ENCODE results near the gene ACTA2. TPM values are rescaled to one million over a fixed set of nuclear protein-coding genes. Genes with fewer than 3 reads are reported as not detected.
"Not testable (repeated sequence)": the region's sequence is repeated elsewhere in the genome, so short reads cannot be mapped to it uniquely, and the experiment has no call there.

ACTA2 gene
- total and polyA plus RNA-seq, 9 donors = 209 to 308 (median 267) TPM

DNA sequence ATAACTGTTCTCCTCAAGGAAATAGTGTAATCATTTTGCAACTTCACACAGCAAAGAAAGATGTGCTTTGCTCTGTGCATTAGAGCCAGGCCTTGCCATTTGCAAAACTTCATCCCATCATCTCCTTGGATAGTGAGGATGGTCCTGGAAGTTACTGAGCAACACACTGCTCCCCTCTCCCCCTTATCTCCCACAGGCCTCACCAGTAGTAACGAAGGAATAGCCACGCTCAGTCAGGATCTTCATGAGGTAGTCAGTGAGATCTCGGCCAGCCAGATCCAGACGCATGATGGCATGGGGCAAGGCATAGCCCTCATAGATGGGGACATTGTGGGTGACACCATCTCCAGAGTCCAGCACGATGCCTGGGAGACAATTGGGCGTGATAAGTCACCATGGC lies 11.5 kb downstream of the ACTA2 start:
- Histone ChIP-seq H3K9me3 (replicated peaks; ENCODE audit: control insufficient read depth, low read depth, low read length) (no peaks in the 10 kb centered on the region), H3K36me3 (ENCODE audit: control insufficient read depth, insufficient read depth, low read length) (peaks cover 60% of the 10 kb centered on the region), H3K4me3 (ENCODE audit: low read length) (no peak overlapping the region), H3K27me3 (ENCODE audit: control insufficient read depth, insufficient read depth, low read length) (no peaks in the 10 kb centered on the region), H3K4me1 (ENCODE audit: control insufficient read depth, insufficient read depth, low read length) (no peaks in the 10 kb centered on the region), H3K27ac (ENCODE audit: low read length) (no peak overlapping the region)
- no peak for DNase-seq
- 99% methylated on average over 6 of the region's 6 CpGs for WGBS (ENCODE audit: insufficient coverage)

GRCh38 chr10:88938938-88939337 lies 13.6 kb downstream of the ACTA2 start:
- no peak overlapping the region for H3K27ac ChIP-seq (ENCODE audit: low read length)
- peaks cover 52% of the 10 kb centered on the region for H3K36me3 ChIP-seq (ENCODE audit: control insufficient read depth, insufficient read depth, low read length)
- no CpG with 5 or more reads among the region's 2 CpGs for WGBS (ENCODE audit: insufficient coverage)

GRCh38 chr10:88938039-88938438 lies 14.5 kb downstream of the ACTA2 start:
- Histone ChIP-seq H3K36me3 (ENCODE audit: control insufficient read depth, insufficient read depth, low read length) (peaks cover 47% of the 10 kb centered on the region), H3K4me3 (ENCODE audit: low read length) (no peak overlapping the region), H3K9me3 (replicated peaks; ENCODE audit: control insufficient read depth, low read depth, low read length) (no peaks in the 10 kb centered on the region), H3K4me1 (ENCODE audit: control insufficient read depth, insufficient read depth, low read length) (peaks cover 9% of the 10 kb centered on the region), H3K27me3 (ENCODE audit: control insufficient read depth, insufficient read depth, low read length) (no peaks in the 10 kb centered on the region), H3K27ac (ENCODE audit: low read length) (no peak overlapping the region)
- 100% methylated on average over 1 of the region's 3 CpGs for WGBS (ENCODE audit: insufficient coverage)
- no peak for DNase-seq

More at GRCh38 chr10:88938938-88939337, 13.6 kb downstream of the ACTA2 start:
- H3K4me3 ChIP-seq (ENCODE audit: low read length) = no peak overlapping the region
- peaks cover 9% of the 10 kb centered on the region for H3K4me1 ChIP-seq (ENCODE audit: control insufficient read depth, insufficient read depth, low read length)
- DNase-seq = no peak
- no peaks in the 10 kb centered on the region for H3K27me3 ChIP-seq (ENCODE audit: control insufficient read depth, insufficient read depth, low read length)
- no peaks in the 10 kb centered on the region for H3K9me3 ChIP-seq (replicated peaks; ENCODE audit: control insufficient read depth, low read depth, low read length)

DNA sequence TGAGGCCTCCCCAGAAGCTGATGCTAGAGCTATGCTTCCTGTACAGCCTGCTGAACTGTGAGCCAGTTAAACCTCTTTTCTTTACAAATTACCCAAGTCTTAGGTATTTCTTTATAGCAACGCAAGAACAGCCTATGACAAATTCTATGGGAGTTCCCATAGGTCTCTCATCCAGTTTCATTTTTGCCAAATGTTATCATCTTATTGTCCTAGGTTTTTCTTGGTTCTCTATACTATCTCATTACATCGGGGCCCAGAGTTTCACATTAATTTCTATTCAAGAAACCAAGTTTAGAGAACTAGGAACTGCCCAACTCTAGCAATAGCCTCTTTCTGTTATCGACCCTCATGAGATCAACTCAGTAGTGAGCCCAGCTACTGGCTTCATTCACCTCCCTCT lies 15.9 kb downstream of the ACTA2 start:
- H3K27ac ChIP-seq (ENCODE audit: low read length) = no peak overlapping the region
- peaks cover 11% of the 10 kb centered on the region for H3K4me1 ChIP-seq (ENCODE audit: control insufficient read depth, insufficient read depth, low read length)
- H3K36me3 ChIP-seq (ENCODE audit: control insufficient read depth, insufficient read depth, low read length) = peaks cover 38% of the 10 kb centered on the region
- no peak overlapping the region for H3K4me3 ChIP-seq (ENCODE audit: low read length)
- WGBS (ENCODE audit: insufficient coverage) = 90% methylated on average over 1 of the region's 3 CpGs
- no peaks in the 10 kb centered on the region for H3K9me3 ChIP-seq (replicated peaks; ENCODE audit: control insufficient read depth, low read depth, low read length)
- H3K27me3 ChIP-seq (ENCODE audit: control insufficient read depth, insufficient read depth, low read length) = no peaks in the 10 kb centered on the region
- no peak for DNase-seq

DNA sequence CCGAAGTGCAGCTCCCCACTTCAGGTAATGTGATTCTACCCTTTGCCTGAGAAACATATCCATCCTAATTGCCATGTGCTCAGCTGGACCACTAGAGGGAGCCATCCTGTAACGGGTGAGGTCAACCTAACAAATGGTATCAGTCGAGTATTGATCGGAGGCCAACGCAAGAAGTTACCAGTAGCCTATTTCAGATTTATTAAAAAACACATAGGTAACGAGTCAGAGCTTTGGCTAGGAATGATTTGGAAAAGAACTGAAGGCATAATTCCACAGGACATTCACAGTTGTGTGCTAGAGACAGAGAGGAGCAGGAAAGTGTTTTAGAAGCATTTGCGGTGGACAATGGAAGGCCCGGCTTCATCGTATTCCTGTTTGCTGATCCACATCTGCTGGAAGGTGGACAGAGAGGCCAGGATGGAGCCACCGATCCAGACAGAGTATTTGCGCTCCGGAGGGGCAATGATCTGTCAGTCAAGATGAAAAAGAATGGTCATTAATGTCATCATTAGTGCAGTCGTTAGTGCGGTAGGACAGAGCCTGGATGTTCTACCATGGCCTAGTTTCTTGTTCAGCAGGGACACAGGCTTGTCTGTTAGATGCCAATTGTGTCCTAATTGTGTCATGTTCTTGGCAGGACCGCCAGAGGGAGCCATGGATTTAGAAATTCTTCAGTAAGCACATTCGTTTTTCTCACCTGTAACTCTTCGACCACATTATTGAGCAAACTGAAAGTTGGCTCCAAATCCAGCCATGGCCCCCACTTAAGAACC lies 17.5 kb downstream of the ACTA2 start:
- peak overlapping the region; percentile 2 for H3K27ac ChIP-seq (ENCODE audit: low read length)
- peaks cover 11% of the 10 kb centered on the region for H3K4me1 ChIP-seq (ENCODE audit: control insufficient read depth, insufficient read depth, low read length)
- H3K9me3 ChIP-seq (replicated peaks; ENCODE audit: control insufficient read depth, low read depth, low read length) = no peaks in the 10 kb centered on the region
- peak; percentile 92 for DNase-seq
- 64% methylated on average over 10 of the region's 17 CpGs for WGBS (ENCODE audit: insufficient coverage)
- H3K4me3 ChIP-seq (ENCODE audit: low read length) = no peak overlapping the region
- no peaks in the 10 kb centered on the region for H3K27me3 ChIP-seq (ENCODE audit: control insufficient read depth, insufficient read depth, low read length)
- H3K36me3 ChIP-seq (ENCODE audit: control insufficient read depth, insufficient read depth, low read length) = peaks cover 28% of the 10 kb centered on the region

- DNase-seq = no peak
- H3K27me3 ChIP-seq (ENCODE audit: control insufficient read depth, insufficient read depth, low read length) = no peaks in the 10 kb centered on the region
These were observed 19.0 kb downstream of the ACTA2 start for GRCh38 chr10:88933564-88933963.

DNA sequence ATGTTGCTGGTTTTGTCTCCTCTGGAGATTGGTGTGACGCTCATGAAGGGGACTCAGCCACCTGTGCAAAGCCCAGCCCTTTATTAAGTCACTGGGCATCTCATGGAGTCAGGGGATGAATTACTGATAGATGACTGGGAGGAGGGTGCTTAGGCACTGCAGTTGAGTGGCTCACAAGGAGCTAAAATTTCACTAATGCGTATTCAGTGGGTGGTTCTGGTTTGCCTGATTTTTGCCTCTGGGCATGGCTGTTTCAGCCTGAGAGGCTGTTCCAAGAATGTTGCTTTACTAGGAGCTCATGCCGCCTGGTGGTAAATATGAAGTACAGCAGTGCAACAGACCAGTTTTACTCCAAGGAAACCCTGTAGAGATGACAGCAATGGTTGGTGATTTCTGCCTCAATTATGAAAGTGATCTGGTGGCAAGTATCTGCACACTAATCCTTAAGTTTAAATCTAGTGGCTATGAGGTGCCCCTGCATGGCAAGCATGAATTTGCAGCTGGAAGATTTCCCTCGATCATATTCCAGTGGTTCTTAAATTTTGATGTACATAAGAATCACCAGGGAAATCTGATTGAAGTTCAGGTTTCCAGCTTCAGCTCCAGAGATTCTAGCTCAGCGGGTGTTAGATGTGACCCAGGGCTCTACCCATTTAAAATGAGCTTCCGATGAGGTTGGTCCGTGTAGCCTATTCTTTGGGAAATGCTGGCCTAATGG lies 19.9 kb downstream of the ACTA2 start:
- H3K27ac ChIP-seq (ENCODE audit: low read length) = no peak overlapping the region
- DNase-seq = peak; percentile 89
- H3K36me3 ChIP-seq (ENCODE audit: control insufficient read depth, insufficient read depth, low read length) = peaks cover 9% of the 10 kb centered on the region
- no peak overlapping the region for H3K4me3 ChIP-seq (ENCODE audit: low read length)
- H3K9me3 ChIP-seq (replicated peaks; ENCODE audit: control insufficient read depth, low read depth, low read length) = no peaks in the 10 kb centered on the region
- no peaks in the 10 kb centered on the region for H3K27me3 ChIP-seq (ENCODE audit: control insufficient read depth, insufficient read depth, low read length)
- WGBS (ENCODE audit: insufficient coverage) = 40% methylated on average over 6 of the region's 7 CpGs
- peaks cover 11% of the 10 kb centered on the region for H3K4me1 ChIP-seq (ENCODE audit: control insufficient read depth, insufficient read depth, low read length)

More at GRCh38 chr10:88933564-88933963, 19.0 kb downstream of the ACTA2 start:
- no peak overlapping the region for H3K27ac ChIP-seq (ENCODE audit: low read length)
- peaks cover 11% of the 10 kb centered on the region for H3K4me1 ChIP-seq (ENCODE audit: control insufficient read depth, insufficient read depth, low read length)
- WGBS (ENCODE audit: insufficient coverage) = no CpG with 5 or more reads among the region's 2 CpGs
- no peak overlapping the region for H3K4me3 ChIP-seq (ENCODE audit: low read length)
- no peaks in the 10 kb centered on the region for H3K9me3 ChIP-seq (replicated peaks; ENCODE audit: control insufficient read depth, low read depth, low read length)
- peaks cover 17% of the 10 kb centered on the region for H3K36me3 ChIP-seq (ENCODE audit: control insufficient read depth, insufficient read depth, low read length)

- not testable (repeated sequence) for H3K36me3 ChIP-seq (ENCODE audit: control insufficient read depth, insufficient read depth, low read length); DNase-seq; H3K4me3 ChIP-seq (ENCODE audit: low read length); H3K27me3 ChIP-seq (ENCODE audit: control insufficient read depth, insufficient read depth, low read length); H3K9me3 ChIP-seq (replicated peaks; ENCODE audit: control insufficient read depth, low read depth, low read length); H3K27ac ChIP-seq (ENCODE audit: low read length)
- peaks cover 16% of the 10 kb centered on the region for H3K4me1 ChIP-seq (ENCODE audit: control insufficient read depth, insufficient read depth, low read length)
- 80% methylated on average over 1 of the region's 5 CpGs for WGBS (ENCODE audit: insufficient coverage)
These were observed 20.5 kb downstream of the ACTA2 start for GRCh38 chr10:88932029-88932428.

DNA sequence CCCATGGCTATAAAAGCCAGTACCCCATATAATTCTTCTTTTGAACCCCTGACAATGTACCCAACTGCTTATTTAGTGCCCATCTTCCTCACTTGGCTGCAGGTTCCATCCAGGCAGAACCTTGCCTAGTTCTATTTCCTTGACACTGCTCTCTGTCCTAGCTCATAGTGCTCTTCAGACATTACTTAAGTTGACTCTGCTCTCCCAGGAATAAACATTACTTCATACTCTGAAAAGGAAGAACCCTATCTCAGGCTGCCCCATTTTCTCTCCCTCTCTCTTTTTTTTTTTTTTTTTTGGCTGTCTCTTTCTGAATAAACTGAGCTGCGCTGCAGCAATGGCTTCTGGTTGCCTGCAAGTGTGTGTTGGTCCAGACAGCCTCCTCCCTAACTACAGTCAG lies 21.0 kb downstream of the ACTA2 start:
- no peak overlapping the region for H3K27ac ChIP-seq (ENCODE audit: low read length)
- H3K27me3 ChIP-seq (ENCODE audit: control insufficient read depth, insufficient read depth, low read length) = no peaks in the 10 kb centered on the region
- no peak overlapping the region for H3K4me3 ChIP-seq (ENCODE audit: low read length)
- H3K9me3 ChIP-seq (replicated peaks; ENCODE audit: control insufficient read depth, low read depth, low read length) = no peaks in the 10 kb centered on the region
- peaks cover 16% of the 10 kb centered on the region for H3K4me1 ChIP-seq (ENCODE audit: control insufficient read depth, insufficient read depth, low read length)
- H3K36me3 ChIP-seq (ENCODE audit: control insufficient read depth, insufficient read depth, low read length) = peaks cover 6% of the 10 kb centered on the region
- no CpG with 5 or more reads among the region's 1 CpG for WGBS (ENCODE audit: insufficient coverage)
- no peak for DNase-seq

- no peaks in the 10 kb centered on the region for H3K36me3 ChIP-seq (ENCODE audit: control insufficient read depth, insufficient read depth, low read length)
- peaks cover 17% of the 10 kb centered on the region for H3K4me1 ChIP-seq (ENCODE audit: control insufficient read depth, insufficient read depth, low read length)
- no peak overlapping the region for H3K27ac ChIP-seq (ENCODE audit: low read length)
- H3K4me3 ChIP-seq (ENCODE audit: low read length) = no peak overlapping the region
- DNase-seq = no peak
- H3K9me3 ChIP-seq (replicated peaks; ENCODE audit: control insufficient read depth, low read depth, low read length) = no peaks in the 10 kb centered on the region
- no CpG with 5 or more reads among the region's 2 CpGs for WGBS (ENCODE audit: insufficient coverage)
- no peaks in the 10 kb centered on the region for H3K27me3 ChIP-seq (ENCODE audit: control insufficient read depth, insufficient read depth, low read length)
These were observed 24.3 kb downstream of the ACTA2 start for GRCh38 chr10:88928254-88928653.

Data from muscle of leg (tissue), 11 donors.